C4-2B (cell line): ENCODE measurements around the gene COG5.

ENCODE experiments used
- ZFX ChIP-seq: fragments of 450-650 bp; IDR thresholded peaks from 2 replicates; pipeline ENCODE4 v1.6.1; 2017
- TF ChIP-seq, protein P1 (sequence below): fragments of 450-650 bp; conservative IDR thresholded peaks from 2 replicates; pipeline ENCODE4 v1.5.1; 2017; ENCODE audit warnings: mild to moderate bottlenecking

DNA sequence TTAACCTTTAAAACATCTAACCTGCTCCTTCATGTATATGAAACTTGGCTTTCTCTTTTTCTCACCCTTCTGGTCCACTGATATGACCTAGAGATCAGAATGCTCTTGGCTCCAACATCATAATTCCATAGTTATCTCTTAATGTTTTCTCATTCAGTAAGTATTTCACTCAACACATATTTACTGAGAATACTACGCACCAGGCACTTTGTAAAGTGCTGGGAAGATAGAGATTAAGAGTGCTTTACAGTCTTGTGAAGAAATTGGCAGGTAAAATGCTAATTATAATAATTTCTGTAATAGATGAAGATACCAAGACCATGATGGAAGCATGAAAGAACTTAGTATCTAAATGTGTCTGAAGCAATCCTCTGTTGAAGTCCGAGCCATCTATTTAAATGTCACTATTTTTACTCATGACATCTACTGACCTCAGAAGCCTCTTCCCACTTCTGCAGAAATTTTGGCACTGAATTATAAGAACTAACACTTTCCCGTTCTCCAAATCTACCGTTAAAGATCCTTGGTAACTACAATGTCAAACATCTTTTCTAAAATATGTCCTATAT is 278.7 kb downstream of the COG5 start:
- TF ChIP-seq, protein P1, sequence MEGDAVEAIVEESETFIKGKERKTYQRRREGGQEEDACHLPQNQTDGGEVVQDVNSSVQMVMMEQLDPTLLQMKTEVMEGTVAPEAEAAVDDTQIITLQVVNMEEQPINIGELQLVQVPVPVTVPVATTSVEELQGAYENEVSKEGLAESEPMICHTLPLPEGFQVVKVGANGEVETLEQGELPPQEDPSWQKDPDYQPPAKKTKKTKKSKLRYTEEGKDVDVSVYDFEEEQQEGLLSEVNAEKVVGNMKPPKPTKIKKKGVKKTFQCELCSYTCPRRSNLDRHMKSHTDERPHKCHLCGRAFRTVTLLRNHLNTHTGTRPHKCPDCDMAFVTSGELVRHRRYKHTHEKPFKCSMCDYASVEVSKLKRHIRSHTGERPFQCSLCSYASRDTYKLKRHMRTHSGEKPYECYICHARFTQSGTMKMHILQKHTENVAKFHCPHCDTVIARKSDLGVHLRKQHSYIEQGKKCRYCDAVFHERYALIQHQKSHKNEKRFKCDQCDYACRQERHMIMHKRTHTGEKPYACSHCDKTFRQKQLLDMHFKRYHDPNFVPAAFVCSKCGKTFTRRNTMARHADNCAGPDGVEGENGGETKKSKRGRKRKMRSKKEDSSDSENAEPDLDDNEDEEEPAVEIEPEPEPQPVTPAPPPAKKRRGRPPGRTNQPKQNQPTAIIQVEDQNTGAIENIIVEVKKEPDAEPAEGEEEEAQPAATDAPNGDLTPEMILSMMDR, result no peak
- TF ChIP-seq ZFX, result no peak
